OCI-LY3 (cell line): ENCODE results near the gene CDR2L.
"Not testable (repeated sequence)": the region's sequence is repeated elsewhere in the genome, so short reads cannot be mapped to it uniquely, and the experiment has no call there.

ENCODE experiments used
- H2AFZ ChIP-seq: fragments of 200-600, 300-600 bp; shearing (Covaris generic); 2 replicates; pipeline ENCODE4 v1.6.0; 2014; ENCODE audit warnings: antibody characterized with exemption, low read depth, low read length
- H3K27ac ChIP-seq: fragments of 200-600, 300-600 bp; sonication (generic); 2 replicates; pipeline ENCODE4 v1.5.1; 2014; ENCODE audit warnings: mild to moderate bottlenecking, low read length, moderate library complexity, mixed read lengths
- H3K27me3 ChIP-seq: fragments of 200-600, 300-600 bp; sonication (generic); 2 replicates; pipeline ENCODE4 v1.6.1; 2014; ENCODE audit warnings: low read depth, low read length, mixed read lengths
- H3K36me3 ChIP-seq: fragments of 200-600, 300-600 bp; sonication (generic); replicated peaks from 2 replicates; pipeline ENCODE3; 2014; ENCODE audit warnings: low read depth, low read length, mixed read lengths
- H3K4me1 ChIP-seq: fragments of 300-600, 200-600 bp; sonication (generic); 2 replicates; pipeline ENCODE4 v1.6.1; 2014; ENCODE audit warnings: low read length, mixed read lengths
- H3K4me2 ChIP-seq: fragments of 200-600, 300-600 bp; sonication (generic); 2 replicates; pipeline ENCODE4 v1.6.1; 2014; ENCODE audit warnings: low read length, mixed read lengths
- H3K4me3 ChIP-seq: fragments of 300-600, 200-600 bp; sonication (generic); 2 replicates; pipeline ENCODE4 v1.5.1; 2014; ENCODE audit warnings: antibody characterized with exemption, mild to moderate bottlenecking, low read length, moderate library complexity
- H3K79me2 ChIP-seq: fragments of 300-600, 200-600 bp; shearing (Covaris generic); 2 replicates; pipeline ENCODE4 v1.6.1; 2014; ENCODE audit warnings: mild to moderate bottlenecking, low read length, mixed read lengths
- H3K9ac ChIP-seq: fragments of 300-600, 200-600 bp; shearing (Covaris generic); 2 replicates; pipeline ENCODE4 v1.6.0; 2014; ENCODE audit warnings: mild to moderate bottlenecking, low read length, moderate library complexity
- H3K9me3 ChIP-seq: fragments of 200-600, 300-600 bp; shearing (Covaris generic); 2 replicates; pipeline ENCODE4 v1.6.1; 2014; ENCODE audit warnings: low read length, mixed read lengths; ENCODE audit not compliant: insufficient read depth
- H4K20me1 ChIP-seq: fragments of 200-600, 300-600 bp; sonication (generic); 2 replicates; pipeline ENCODE4 v1.6.1; 2016; ENCODE audit warnings: low read length, mixed read lengths; ENCODE audit not compliant: insufficient read depth
- CTCF ChIP-seq: fragments of 200-600, 300-600 bp; sonication (generic); IDR thresholded peaks from 2 replicates; pipeline ENCODE4 v1.5.1; 2014; ENCODE audit warnings: antibody characterized with exemption, low read length, low read depth
- EZH2phosphoT487 ChIP-seq: fragments of 200-600 bp; shearing (Covaris generic); IDR thresholded peaks from 2 replicates; pipeline ENCODE4 v1.6.1; 2018; ENCODE audit warnings: antibody characterized with exemption, mixed run types, low read depth

CDR2L gene

GRCh38 chr17:75034236-75034908, 46.9 kb downstream of the CDR2L start:
- Histone ChIP-seq H4K20me1 (no peaks in the 10 kb centered on the region), H3K9me3 (peaks cover 4% of the 10 kb centered on the region; the same call in 1 of the 2 replicates), H3K27me3 (no peaks in the 10 kb centered on the region), H3K4me2 (peak overlapping the region; percentile 98), H2AFZ (peak overlapping the region; percentile 97), H3K36me3 (peaks cover 9% of the 10 kb centered on the region), H3K4me3 (peak overlapping the region; percentile 97), H3K27ac (peak overlapping the region; percentile 90), H3K9ac (peak overlapping the region; percentile 98), H3K79me2 (no peaks in the 10 kb centered on the region), H3K4me1 (peaks cover 7% of the 10 kb centered on the region)
- TF ChIP-seq EZH2phosphoT487, result no peak
- TF ChIP-seq CTCF, result no peak

GRCh38 chr17:75036643-75037268, 49.3 kb downstream of the CDR2L start:
- no peak for TF ChIP-seq EZH2phosphoT487
- TF ChIP-seq CTCF, result no peak
- no peaks in the 10 kb centered on the region for H3K79me2 ChIP-seq
- H2AFZ ChIP-seq, result no peak overlapping the region
- no peak overlapping the region for H3K4me2 ChIP-seq
- no peak overlapping the region for H3K4me3 ChIP-seq
- no peak overlapping the region for H3K9ac ChIP-seq
- H3K36me3 ChIP-seq, result peaks cover 16% of the 10 kb centered on the region
- no peaks in the 10 kb centered on the region for H3K9me3 ChIP-seq
- H3K27me3 ChIP-seq, result no peaks in the 10 kb centered on the region
- no peaks in the 10 kb centered on the region for H4K20me1 ChIP-seq
- no peak overlapping the region for H3K27ac ChIP-seq
- peaks cover 7% of the 10 kb centered on the region for H3K4me1 ChIP-seq

GRCh38 chr17:75039238-75039637, 51.8 kb downstream of the CDR2L start:
- no peak overlapping the region for H3K9ac ChIP-seq
- TF ChIP-seq CTCF (no peak), EZH2phosphoT487 (no peak)
- H3K4me1 ChIP-seq, result peaks cover 3% of the 10 kb centered on the region; the same call in 1 of the 2 replicates
- H3K4me3 ChIP-seq, result no peak overlapping the region
- H3K27me3 ChIP-seq, result no peaks in the 10 kb centered on the region
- no peaks in the 10 kb centered on the region for H3K9me3 ChIP-seq
- H3K4me2 ChIP-seq, result no peak overlapping the region
- H3K79me2 ChIP-seq, result no peaks in the 10 kb centered on the region
- peaks cover 16% of the 10 kb centered on the region for H3K36me3 ChIP-seq
- H2AFZ ChIP-seq, result no peak overlapping the region
- H4K20me1 ChIP-seq, result no peaks in the 10 kb centered on the region
- H3K27ac ChIP-seq, result no peak overlapping the region

DNA sequence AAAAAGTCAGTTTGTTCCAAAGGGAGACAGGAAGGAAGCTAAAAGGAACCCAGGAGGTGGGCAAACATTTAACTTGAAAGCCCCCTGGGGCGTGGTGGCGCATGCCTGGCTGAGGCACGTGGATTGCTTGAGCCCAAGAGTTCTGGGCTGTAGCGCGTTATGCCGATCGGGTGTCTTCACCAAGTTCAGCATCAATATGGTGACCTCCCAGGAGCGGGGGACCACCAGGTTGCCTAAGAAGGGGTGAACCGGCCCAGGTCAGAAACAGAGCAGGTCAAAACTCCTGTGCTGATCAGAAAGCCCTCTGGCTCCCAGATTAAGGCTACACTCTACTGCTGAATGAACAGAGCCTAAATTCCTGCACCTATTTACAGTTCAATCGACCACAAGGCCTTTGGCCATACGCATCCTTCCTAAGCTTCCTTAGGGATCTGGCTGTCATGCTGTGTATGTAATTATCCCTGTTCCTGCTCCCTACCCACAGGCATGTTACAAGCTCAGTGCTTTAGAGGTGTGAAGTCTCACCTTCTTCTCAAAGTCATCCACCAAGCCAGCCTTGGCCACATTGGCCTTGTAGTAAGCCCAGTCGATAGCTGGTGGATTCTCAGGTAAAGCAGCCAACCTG, 54.3 kb downstream of the CDR2L start:
- H3K4me3 ChIP-seq, result no peak overlapping the region
- H3K79me2 ChIP-seq, result peaks cover 9% of the 10 kb centered on the region
- peaks cover 4% of the 10 kb centered on the region; the same call in 1 of the 2 replicates for H3K4me1 ChIP-seq
- no peak overlapping the region for H2AFZ ChIP-seq
- H3K27ac ChIP-seq, result no peak overlapping the region
- H3K4me2 ChIP-seq, result no peak overlapping the region
- no peak overlapping the region for H3K9ac ChIP-seq
- H3K36me3 ChIP-seq, result peaks cover 16% of the 10 kb centered on the region
- no peaks in the 10 kb centered on the region for H4K20me1 ChIP-seq
- no peak for TF ChIP-seq EZH2phosphoT487
- no peak for TF ChIP-seq CTCF
- H3K9me3 ChIP-seq, result no peaks in the 10 kb centered on the region
- no peaks in the 10 kb centered on the region for H3K27me3 ChIP-seq

- not testable (repeated sequence) for H2AFZ ChIP-seq, H3K9me3 ChIP-seq, H3K4me2 ChIP-seq, H3K27me3 ChIP-seq, H3K27ac ChIP-seq, H3K4me3 ChIP-seq, H3K9ac ChIP-seq, H4K20me1 ChIP-seq
- Histone ChIP-seq H3K79me2 (peaks cover 17% of the 10 kb centered on the region), H3K36me3 (peaks cover 13% of the 10 kb centered on the region), H3K4me1 (peaks cover 14% of the 10 kb centered on the region)
These were observed 56.4 kb downstream of the CDR2L start for GRCh38 chr17:75043789-75044188.
